Cortex of kidney (tissue), 1 donor: ENCODE measurements around the gene UNC5A.

ENCODE experiments used
- DNase-seq: peaks from one replicate; lab custom pipeline; 2025; lab: John Stamatoyannopoulos, UW

Gene UNC5A

GRCh38 chr5:176821441-176821840 is 11.1 kb downstream of the UNC5A start:
- no peak for DNase-seq

DNA sequence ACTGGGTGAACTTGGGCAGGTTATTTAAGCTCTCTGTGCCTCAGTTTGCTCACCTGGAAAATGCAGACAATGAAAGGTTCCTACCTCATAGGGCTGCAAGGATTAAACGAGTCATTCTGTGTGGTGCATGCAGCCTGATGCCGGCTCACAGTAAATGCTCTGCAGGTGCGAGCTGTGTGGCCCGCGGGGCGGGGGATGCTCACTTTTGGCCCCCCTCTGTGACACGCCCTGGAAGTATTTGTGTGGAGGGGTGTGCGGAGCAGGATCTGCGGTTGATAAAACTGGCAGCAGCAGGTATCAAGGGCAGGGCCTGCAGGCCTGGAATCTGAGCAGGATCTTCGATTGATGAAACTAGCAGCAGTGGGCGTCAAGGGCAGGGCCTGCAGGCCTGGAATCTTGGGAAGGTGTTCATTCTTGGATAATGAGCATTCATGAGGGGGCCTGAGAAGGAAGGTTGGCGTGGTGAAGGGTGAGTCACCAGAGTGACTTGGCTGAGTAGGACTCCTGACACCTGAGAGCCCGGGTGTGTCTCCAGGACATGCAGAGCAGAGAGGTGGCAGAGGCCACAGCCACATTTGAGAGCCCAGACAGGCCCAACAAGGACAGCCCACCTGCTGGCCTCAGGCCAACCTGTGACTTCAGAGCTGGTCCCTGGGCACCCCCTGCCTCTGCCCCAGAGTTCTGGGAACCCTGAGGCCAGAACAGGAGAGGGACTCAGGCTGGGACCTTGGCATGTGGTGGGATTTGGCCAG is 11.9 kb downstream of the UNC5A start:
- no peak for DNase-seq

- DNase-seq = no peak
Observed at GRCh38 chr5:176822793-176823481, 12.6 kb downstream of the UNC5A start.

GRCh38 chr5:176823869-176824412 is 13.6 kb downstream of the UNC5A start:
- DNase-seq = no peak

GRCh38 chr5:176824604-176825003 is 14.2 kb downstream of the UNC5A start:
- DNase-seq = no peak

GRCh38 chr5:176825234-176825633 is 14.9 kb downstream of the UNC5A start:
- no peak for DNase-seq

- no peak for DNase-seq
Observed at GRCh38 chr5:176825957-176826356, 15.6 kb downstream of the UNC5A start.

- no peak for DNase-seq
Observed at GRCh38 chr5:176827736-176828414, 17.5 kb downstream of the UNC5A start.

- DNase-seq = no peak
Observed at GRCh38 chr5:176829320-176829719, 19.0 kb downstream of the UNC5A start.

GRCh38 chr5:176830422-176830994 is 20.1 kb downstream of the UNC5A start:
- DNase-seq = no peak

DNA sequence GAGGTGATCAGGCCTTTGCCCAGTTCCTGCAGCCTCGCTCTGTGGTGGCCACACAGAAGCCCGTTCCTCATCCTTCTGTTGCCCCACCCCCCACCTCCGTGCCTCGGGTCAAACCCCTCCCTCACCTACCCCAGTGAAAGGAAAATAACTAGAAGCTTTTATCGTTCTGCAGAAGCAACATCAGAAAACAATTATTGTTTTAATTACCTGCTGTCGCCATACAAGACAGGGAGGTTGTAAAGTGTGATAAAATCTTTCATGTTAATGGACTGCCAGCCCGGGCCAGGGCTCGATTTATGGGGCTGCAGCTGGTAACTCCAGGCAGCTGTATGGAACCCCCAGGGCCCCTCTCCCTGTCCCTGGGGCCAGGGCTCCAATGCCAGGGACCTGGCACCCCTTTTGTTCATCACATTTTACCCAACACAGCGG is 20.6 kb downstream of the UNC5A start:
- no peak for DNase-seq

- no peak for DNase-seq
Observed at GRCh38 chr5:176831425-176831824, 21.1 kb downstream of the UNC5A start.

- DNase-seq = no peak
Observed at GRCh38 chr5:176832162-176832561, 21.8 kb downstream of the UNC5A start.

DNA sequence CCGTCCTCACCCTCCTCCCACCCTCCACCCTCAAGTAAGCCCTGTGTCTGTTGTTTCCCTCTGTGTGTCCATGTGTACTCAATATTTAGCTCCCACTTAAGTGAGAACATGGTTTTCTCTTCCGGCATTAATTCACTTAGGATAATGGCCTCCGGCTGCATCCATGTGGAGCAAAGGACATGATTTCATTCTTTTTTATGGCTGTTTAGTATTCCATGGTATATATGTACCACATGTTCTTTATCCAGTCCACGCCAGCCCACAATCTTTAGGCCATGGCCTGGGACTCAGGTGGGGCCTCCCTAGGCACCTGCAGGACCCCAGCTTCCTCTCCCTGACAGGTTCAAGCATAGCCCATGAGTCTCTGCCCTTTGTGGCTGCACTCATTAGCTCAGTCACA is 22.9 kb downstream of the UNC5A start:
- no peak for DNase-seq

GRCh38 chr5:176835918-176836317 is 25.6 kb downstream of the UNC5A start:
- no peak for DNase-seq

GRCh38 chr5:176836811-176837706 is 26.7 kb downstream of the UNC5A start:
- no peak for DNase-seq

- DNase-seq = no peak
Observed at GRCh38 chr5:176837707-176838115, 27.4 kb downstream of the UNC5A start.

DNA sequence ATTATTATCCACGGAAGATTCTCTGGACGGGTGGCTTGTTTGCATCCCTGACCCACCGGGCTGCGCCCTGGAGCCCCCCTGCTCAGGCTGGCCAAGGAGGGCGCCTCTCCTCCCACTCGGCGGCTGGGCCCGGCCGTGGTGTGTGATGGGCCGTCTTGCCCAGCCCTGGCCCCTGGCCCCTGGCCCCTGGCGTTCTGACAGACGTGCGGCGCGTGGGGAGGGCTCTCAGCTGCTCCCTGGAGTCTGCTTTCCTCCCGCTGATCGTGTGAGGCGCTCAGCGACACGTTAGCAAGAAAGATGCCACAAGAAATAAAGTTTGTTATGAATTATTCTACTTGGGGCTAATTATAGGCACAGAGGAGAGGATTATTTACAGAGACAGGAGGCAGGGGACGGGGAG is 33.3 kb downstream of the UNC5A start:
- DNase-seq = no peak

- DNase-seq = no peak
Observed at GRCh38 chr5:176844281-176844680, 33.9 kb downstream of the UNC5A start.

GRCh38 chr5:176844706-176845391 is 34.5 kb downstream of the UNC5A start:
- DNase-seq = no peak

- no peak for DNase-seq
Observed at GRCh38 chr5:176845392-176845713, 35.0 kb downstream of the UNC5A start.
